Left ventricle myocardium inferior (tissue), 1 donor: ENCODE results near the gene EEF1AKMT1. TPM values are rescaled to one million over a fixed set of nuclear protein-coding genes. Genes with fewer than 3 reads are reported as not detected.

Source experiments
- DNase-seq: peaks from one replicate; pipeline ENCODE4 v3.0.0-alpha.2; 2020
- H3K27ac ChIP-seq: fragments of 200-600 bp; replicated peaks from 2 replicates; pipeline ENCODE4 v1.8.0; 2021
- H3K27me3 ChIP-seq: fragments of 200-600 bp; 2 replicates; pipeline ENCODE4 v1.8.0; 2021; ENCODE audit warnings: low read depth
- H3K36me3 ChIP-seq: fragments of 200-600 bp; 2 replicates; pipeline ENCODE4 v1.8.0; 2021
- H3K4me1 ChIP-seq: fragments of 200-600 bp; 2 replicates; pipeline ENCODE4 v1.8.0; 2021
- H3K4me3 ChIP-seq: fragments of 200-600 bp; 2 replicates; pipeline ENCODE4 v1.8.0; 2021; ENCODE audit warnings: mild to moderate bottlenecking, moderate library complexity
- H3K9me3 ChIP-seq: fragments of 200-600 bp; replicated peaks from 2 replicates; pipeline ENCODE4 v1.8.0; 2021
- CTCF ChIP-seq: fragments of 200-600 bp; IDR thresholded peaks from 2 replicates; pipeline ENCODE4 v1.8.0; 2021; ENCODE audit warnings: antibody characterized with exemption, mild to moderate bottlenecking, borderline replicate concordance
- intact Hi-C: fragments of 100-400 bp; cut with micrococcal nuclease; formaldehyde crosslinking; loops from one replicate; pipeline ENCODE4 v1.11.0; 2022
- total RNA-seq: library from RNA; stranded (reverse); fragmentation: NEBNext Ultra II Directional; extraction: Animal tissue kit (Norgen Biotek cat#: 25700); gene quantifications from one replicate; pipeline ENCODE4 v1.2.1, GENCODE V29; 2021
- donor health status: DM: no; HTN: yes; CAD: no; lungs with severe emphysema.

Gene EEF1AKMT1
- total RNA-seq, 1 donor from 2014 or later = 10.1 TPM

GRCh38 chr13:20801707-20802106 lies 27.9 kb upstream of the EEF1AKMT1 start:
- Histone ChIP-seq H3K4me1 (peaks cover 25% of the 10 kb centered on the region), H3K27ac (no peak overlapping the region), H3K36me3 (peaks cover 49% of the 10 kb centered on the region), H3K27me3 (no peaks in the 10 kb centered on the region), H3K9me3 (no peaks in the 10 kb centered on the region), H3K4me3 (no peak overlapping the region)
- intact Hi-C loops = no loop called here
- no peak for DNase-seq
- no peak for TF ChIP-seq CTCF

GRCh38 chr13:20799726-20800416 lies 26.1 kb upstream of the EEF1AKMT1 start:
- Histone ChIP-seq H3K27ac (no peak overlapping the region), H3K36me3 (peaks cover 55% of the 10 kb centered on the region), H3K9me3 (no peaks in the 10 kb centered on the region), H3K4me1 (peaks cover 28% of the 10 kb centered on the region), H3K27me3 (no peaks in the 10 kb centered on the region), H3K4me3 (no peak overlapping the region)
- no peak for TF ChIP-seq CTCF
- intact Hi-C loops = no loop called here
- DNase-seq = no peak

- H3K36me3 ChIP-seq = peaks cover 74% of the 10 kb centered on the region
- no peaks in the 10 kb centered on the region for H3K9me3 ChIP-seq
- no peak overlapping the region for H3K4me3 ChIP-seq
- DNase-seq = no peak
- TF ChIP-seq CTCF = no peak
- intact Hi-C loops = no loop called here
- H3K27ac ChIP-seq = no peak overlapping the region
- no peaks in the 10 kb centered on the region for H3K27me3 ChIP-seq
- H3K4me1 ChIP-seq = peaks cover 26% of the 10 kb centered on the region
Measured at GRCh38 chr13:20798027-20798426, 24.3 kb upstream of the EEF1AKMT1 start.

- DNase-seq = no peak
- peak overlapping the region; percentile 31 for H3K27ac ChIP-seq
- peaks cover 84% of the 10 kb centered on the region for H3K36me3 ChIP-seq
- peaks cover 24% of the 10 kb centered on the region for H3K4me1 ChIP-seq
- H3K9me3 ChIP-seq = no peaks in the 10 kb centered on the region
- no peak overlapping the region for H3K4me3 ChIP-seq
- no peaks in the 10 kb centered on the region for H3K27me3 ChIP-seq
- TF ChIP-seq CTCF = no peak
- intact Hi-C loops = no loop called here
Measured at GRCh38 chr13:20796791-20797508, 23.2 kb upstream of the EEF1AKMT1 start.

- intact Hi-C loops = no loop called here
- no peak for TF ChIP-seq CTCF
- peaks cover 7% of the 10 kb centered on the region for H3K4me1 ChIP-seq
- H3K27me3 ChIP-seq = no peaks in the 10 kb centered on the region
- no peak overlapping the region for H3K27ac ChIP-seq
- DNase-seq = no peak
- H3K36me3 ChIP-seq = peaks cover 67% of the 10 kb centered on the region
- no peak overlapping the region for H3K4me3 ChIP-seq
- H3K9me3 ChIP-seq = no peaks in the 10 kb centered on the region
Measured at GRCh38 chr13:20789665-20790064, 15.9 kb upstream of the EEF1AKMT1 start.
